ENCODE data around the gene SLMAP.

DNA sequence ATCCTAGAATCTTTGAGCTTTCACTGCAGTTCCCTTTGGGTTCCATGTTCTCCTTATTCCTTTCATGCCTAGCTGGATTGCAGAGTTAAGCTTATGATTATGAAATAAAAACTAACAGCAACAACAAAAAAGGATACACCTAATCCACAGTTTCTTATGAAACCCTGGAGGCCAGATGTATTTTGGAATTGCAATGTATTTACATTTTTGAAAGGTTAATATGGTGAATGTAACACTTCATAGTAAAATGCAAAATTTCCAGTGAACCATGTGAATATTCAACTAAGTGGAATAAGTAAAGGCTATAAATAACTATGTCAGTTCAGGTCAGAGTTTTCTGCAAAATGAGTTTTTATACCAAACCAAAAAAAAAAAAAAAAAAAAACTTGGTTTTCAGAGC lies 186.3 kb downstream of the SLMAP start:
- TF ChIP-seq POLR2A (IDR thresholded peaks at IDR 0.05) = no peak
- TF ChIP-seq POLR2AphosphoS5 (IDR thresholded peaks at IDR 0.05) = no peak
- no peak for TF ChIP-seq CTCF (IDR thresholded peaks at IDR 0.05)
- no peak for TF ChIP-seq EP300 (IDR thresholded peaks at IDR 0.05)

All from sigmoid colon (tissue), 4 donors.